ENCODE results near the gene CD2BP2. TPM values are rescaled to one million over a fixed set of nuclear protein-coding genes. Genes with fewer than 3 reads are reported as not detected.

CD2BP2 gene
- total RNA-seq, 4 donors from 2014 or later = 31.8 to 42.7 (median 36.1) TPM

- H3K9me3 ChIP-seq = no peaks in the 10 kb centered on the region
- H3K27me3 ChIP-seq = no peaks in the 10 kb centered on the region
- H3K27ac ChIP-seq = peak overlapping the region; percentile 69 to 91 (median 84)
- no peak for DNase-seq (ENCODE audit: low spot score in 2 of 2)
- 0 to 3% methylated on average over 7 to 29 of the region's 76 CpGs for WGBS, 2 donors
- peaks cover 0 to 52% (median 23%) of the 10 kb centered on the region in 4 donors for H3K4me1 ChIP-seq
- TF ChIP-seq POLR2A (IDR thresholded peaks at IDR 0.05) (peak in 1 of 2 donors; percentile 75), CTCF (IDR thresholded peaks at IDR 0.05) (peak in 2 of 5 experiments; percentile 7 to 11), EP300 (IDR thresholded peaks at IDR 0.05) (no peak)
- H3K36me3 ChIP-seq = peaks cover 0 to 12% (median 0%) of the 10 kb centered on the region in 3 donors
- peak overlapping the region; percentile 70 to 89 (median 76) for H3K4me3 ChIP-seq
Measured at GRCh38 chr16:30369938-30370455, 14.9 kb upstream of the CD2BP2 start.

- TF ChIP-seq POLR2A (IDR thresholded peaks at IDR 0.05) = no peak
- no peak for TF ChIP-seq CTCF (IDR thresholded peaks at IDR 0.05)
- no peak for TF ChIP-seq EP300 (IDR thresholded peaks at IDR 0.05)
- H3K4me1 ChIP-seq = peaks cover 0 to 56% (median 23%) of the 10 kb centered on the region in 4 donors
- no peaks in the 10 kb centered on the region for H3K27me3 ChIP-seq
- peaks cover 0 to 18% (median 0%) of the 10 kb centered on the region in 3 donors for H3K36me3 ChIP-seq
- peak overlapping the region; percentile 70 to 89 (median 76) for H3K4me3 ChIP-seq
- DNase-seq (ENCODE audit: low spot score in 2 of 2) = no peak
- 0% methylated on average over 20 to 39 of the region's 45 CpGs for WGBS, 2 donors
- no peaks in the 10 kb centered on the region for H3K9me3 ChIP-seq
- peak overlapping the region; percentile 69 to 91 (median 84) for H3K27ac ChIP-seq
Measured at GRCh38 chr16:30369091-30369937, 14.2 kb upstream of the CD2BP2 start.

GRCh38 chr16:30368792-30369090 is 13.6 kb upstream of the CD2BP2 start:
- Histone ChIP-seq H3K9me3 (no peaks in the 10 kb centered on the region), H3K36me3 (peaks cover 0 to 24% (median 0%) of the 10 kb centered on the region in 3 donors), H3K4me3 (peak overlapping the region; percentile 70 to 89 (median 76)), H3K27me3 (no peaks in the 10 kb centered on the region), H3K4me1 (peaks cover 0 to 56% (median 23%) of the 10 kb centered on the region in 4 donors), H3K27ac (peak overlapping the region in 3 of 4 donors; percentile 79 to 91 (median 88))
- 6% methylated on average over 4 of the region's 4 CpGs for WGBS, 2 donors
- DNase-seq (ENCODE audit: low spot score in 2 of 2) = no peak
- TF ChIP-seq CTCF (IDR thresholded peaks at IDR 0.05) (no peak), POLR2A (IDR thresholded peaks at IDR 0.05) (no peak), EP300 (IDR thresholded peaks at IDR 0.05) (no peak)

- Histone ChIP-seq H3K27ac (peak overlapping the region in 3 of 4 donors; percentile 79 to 91 (median 88)), H3K4me3 (peak overlapping the region; percentile 70 to 89 (median 76)), H3K9me3 (no peaks in the 10 kb centered on the region), H3K4me1 (peaks cover 0 to 56% (median 23%) of the 10 kb centered on the region in 4 donors), H3K27me3 (no peaks in the 10 kb centered on the region), H3K36me3 (peaks cover 0 to 29% (median 0%) of the 10 kb centered on the region in 3 donors)
- TF ChIP-seq EP300 (IDR thresholded peaks at IDR 0.05) = no peak
- TF ChIP-seq CTCF (IDR thresholded peaks at IDR 0.05) = no peak
- TF ChIP-seq POLR2A (IDR thresholded peaks at IDR 0.05) = no peak
- DNase-seq (ENCODE audit: low spot score in 2 of 2) = no peak
- WGBS, 2 donors = 2 to 3% methylated on average over 8 of the region's 8 CpGs
Measured at GRCh38 chr16:30368122-30368791, 13.1 kb upstream of the CD2BP2 start.

All from tibial nerve (tissue), 4 donors.